HAP-1 (cell line): Measurements from ENCODE around the gene CTIF.
A peak's percentile ranks its signal among the peaks of the same experiment; 100 is the strongest.

ENCODE experiments used
- DNase-seq, 2 experiments: peaks; one replicate each; pipeline ENCODE4 v3.0.0-alpha.2; 2016 to 2020; ENCODE audit warnings: low spot score in 2 of 2
- H3K27me3 ChIP-seq: fragments of 250-450 bp; sonication (Bioruptor Pico); 2 replicates; pipeline ENCODE4 v1.5.1; 2020; ENCODE audit warnings: low read depth, mild to moderate bottlenecking, moderate library complexity
- H3K36me3 ChIP-seq: fragments of 250-450 bp; sonication (Bioruptor Pico); replicated peaks from 2 replicates; pipeline ENCODE4 v1.5.1; 2020; ENCODE audit warnings: mild to moderate bottlenecking
- H3K4me1 ChIP-seq: fragments of 250-450 bp; sonication (Bioruptor Pico); 2 replicates; pipeline ENCODE4 v1.5.1; 2020; ENCODE audit warnings: mild to moderate bottlenecking
- H3K4me3 ChIP-seq: fragments of 250-450 bp; sonication (Bioruptor Pico); 2 replicates; pipeline ENCODE4 v1.5.1; 2020; ENCODE audit warnings: mild to moderate bottlenecking, moderate library complexity
- H3K9me3 ChIP-seq: fragments of 250-450 bp; sonication (Bioruptor Pico); 2 replicates; pipeline ENCODE4 v1.5.1; 2020; ENCODE audit warnings: mild to moderate bottlenecking, moderate library complexity
- in situ Hi-C: fragments of 300-500 bp; cut with MboI; formaldehyde crosslinking; loops from 3 replicates; pipeline ENCODE4 v1.14.3; 2020; ENCODE audit warnings: low sequenced_read_pairs, inconsistent platforms, mixed read lengths

Gene CTIF

DNA sequence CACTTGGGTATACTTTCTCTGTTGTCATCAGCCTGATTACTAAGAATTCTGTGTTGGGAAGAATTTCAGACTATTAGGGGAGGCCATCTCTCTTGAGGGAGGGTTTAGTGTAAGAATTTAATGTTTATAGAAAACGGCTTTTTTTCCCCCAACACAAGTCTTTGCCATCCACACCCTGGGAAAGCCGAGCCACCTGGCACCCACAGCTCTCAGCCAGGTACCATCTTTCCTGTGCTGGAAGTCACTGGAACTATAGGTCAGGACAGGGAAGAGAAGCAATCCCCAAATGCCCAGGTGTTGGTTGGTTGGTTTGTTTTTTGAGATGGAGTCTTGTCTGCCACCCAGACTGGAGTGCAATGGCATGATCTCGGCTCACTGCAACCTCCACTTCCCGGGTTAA, 256.9 kb downstream of the CTIF start:
- H3K4me3 ChIP-seq = no peak overlapping the region
- in situ Hi-C loops = loop anchor here (25.0 kb wide), 1 partner anchor 442 kb away; no protein-coding TSS in a partner anchor
- no peaks in the 10 kb centered on the region for H3K36me3 ChIP-seq
- no peak for DNase-seq
- no peaks in the 10 kb centered on the region for H3K4me1 ChIP-seq
- H3K9me3 ChIP-seq = no peaks in the 10 kb centered on the region
- H3K27me3 ChIP-seq = no peaks in the 10 kb centered on the region

GRCh38 chr18:48796491-48797205, 257.8 kb downstream of the CTIF start:
- H3K4me1 ChIP-seq = no peaks in the 10 kb centered on the region
- H3K4me3 ChIP-seq = no peak overlapping the region
- H3K9me3 ChIP-seq = no peaks in the 10 kb centered on the region
- no peaks in the 10 kb centered on the region for H3K27me3 ChIP-seq
- in situ Hi-C loops = loop anchor here (25.0 kb wide), 1 partner anchor 441 kb away; no protein-coding TSS in a partner anchor
- DNase-seq = no peak
- no peaks in the 10 kb centered on the region for H3K36me3 ChIP-seq

GRCh38 chr18:48797841-48798255, 259.0 kb downstream of the CTIF start:
- DNase-seq = no peak
- Histone ChIP-seq H3K4me1 (no peaks in the 10 kb centered on the region), H3K9me3 (no peaks in the 10 kb centered on the region), H3K4me3 (no peak overlapping the region), H3K27me3 (no peaks in the 10 kb centered on the region), H3K36me3 (no peaks in the 10 kb centered on the region)
- in situ Hi-C loops = loop anchor here (25.0 kb wide), 1 partner anchor 439 kb away; no protein-coding TSS in a partner anchor

DNA sequence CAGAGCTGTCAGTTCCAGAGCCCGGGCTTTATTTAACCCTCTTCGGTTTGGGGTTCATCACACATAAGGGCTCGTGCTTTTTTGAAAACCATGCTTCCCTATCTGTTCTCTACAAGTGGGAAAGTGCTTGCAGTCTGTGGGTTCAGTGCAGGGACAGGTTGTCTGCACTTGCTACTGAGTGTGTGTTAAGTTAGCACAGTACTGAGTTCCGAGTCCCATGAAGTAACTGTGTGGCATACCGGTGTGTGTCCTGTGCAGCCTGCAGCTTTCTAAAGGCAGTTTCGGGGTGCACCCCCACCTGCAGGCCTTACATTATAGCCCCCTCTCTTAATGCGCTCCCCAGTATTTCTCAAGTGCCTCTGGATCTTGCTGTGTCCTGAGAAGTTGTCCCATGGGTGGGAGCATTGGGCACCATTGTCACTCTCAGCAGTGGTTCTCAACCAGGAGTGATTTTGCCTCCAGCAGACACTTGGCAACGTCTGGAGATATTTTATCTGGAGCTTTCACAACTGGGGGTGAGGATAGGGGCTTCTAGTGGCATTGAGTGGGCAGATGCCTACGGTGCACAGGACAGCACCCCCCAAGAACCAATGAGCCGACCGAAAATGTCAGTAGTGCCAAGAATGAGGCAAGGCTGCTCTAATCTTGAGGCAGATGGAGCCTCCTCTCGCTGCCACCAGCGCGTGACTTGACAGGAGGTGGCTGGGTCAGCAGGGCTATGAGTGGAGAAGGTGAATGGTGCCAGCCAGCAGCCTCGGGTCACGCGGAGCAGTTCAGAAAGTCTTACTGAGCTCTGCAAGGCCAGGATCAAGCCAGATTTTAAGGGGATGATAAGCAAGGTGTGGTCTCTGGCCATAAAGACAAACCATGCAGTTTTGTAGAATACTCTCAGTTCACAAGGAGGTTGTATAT, 259.8 kb downstream of the CTIF start:
- Histone ChIP-seq H3K4me3 (no peak overlapping the region), H3K27me3 (no peaks in the 10 kb centered on the region), H3K4me1 (no peaks in the 10 kb centered on the region), H3K36me3 (no peaks in the 10 kb centered on the region; the same call in 1 of the 2 replicates), H3K9me3 (no peaks in the 10 kb centered on the region)
- in situ Hi-C loops = loop anchor here (25.0 kb wide), 1 partner anchor 439 kb away; no protein-coding TSS in a partner anchor
- DNase-seq = peak in 1 of 2 experiments; percentile 2

DNA sequence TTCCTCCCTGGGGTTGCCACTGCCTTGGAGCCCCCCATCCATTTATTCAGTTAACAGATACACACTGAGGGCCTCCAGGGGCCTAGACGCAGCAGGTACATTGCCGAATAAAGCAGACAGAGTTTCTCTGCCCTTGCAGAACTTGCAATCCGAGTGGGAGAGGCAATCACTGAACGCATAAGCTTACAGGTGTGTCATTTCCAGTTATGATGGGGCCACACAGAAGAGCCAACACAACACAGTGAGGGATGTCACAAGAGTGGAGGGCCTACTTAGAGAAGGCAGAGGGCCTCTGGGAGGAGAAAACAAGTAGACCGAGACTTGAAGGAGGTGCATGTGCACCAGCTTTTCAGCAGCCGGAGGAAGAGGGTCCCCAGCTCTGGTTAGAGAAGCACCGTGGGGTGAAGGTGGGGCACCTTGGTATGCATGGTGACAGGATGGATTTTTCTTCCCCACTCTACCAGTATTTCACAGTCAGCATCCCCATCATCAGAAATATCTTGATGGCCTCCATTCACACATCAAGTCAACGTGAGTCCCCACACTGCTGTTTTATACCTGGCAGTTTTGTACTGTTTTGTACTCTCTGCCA, 261.0 kb downstream of the CTIF start:
- in situ Hi-C loops = loop anchor here (25.0 kb wide), 1 partner anchor 437 kb away; no protein-coding TSS in a partner anchor
- no peak for DNase-seq
- Histone ChIP-seq H3K9me3 (no peaks in the 10 kb centered on the region), H3K4me3 (no peak overlapping the region), H3K36me3 (no peaks in the 10 kb centered on the region; the same call in 1 of the 2 replicates), H3K4me1 (no peaks in the 10 kb centered on the region), H3K27me3 (no peaks in the 10 kb centered on the region)

DNA sequence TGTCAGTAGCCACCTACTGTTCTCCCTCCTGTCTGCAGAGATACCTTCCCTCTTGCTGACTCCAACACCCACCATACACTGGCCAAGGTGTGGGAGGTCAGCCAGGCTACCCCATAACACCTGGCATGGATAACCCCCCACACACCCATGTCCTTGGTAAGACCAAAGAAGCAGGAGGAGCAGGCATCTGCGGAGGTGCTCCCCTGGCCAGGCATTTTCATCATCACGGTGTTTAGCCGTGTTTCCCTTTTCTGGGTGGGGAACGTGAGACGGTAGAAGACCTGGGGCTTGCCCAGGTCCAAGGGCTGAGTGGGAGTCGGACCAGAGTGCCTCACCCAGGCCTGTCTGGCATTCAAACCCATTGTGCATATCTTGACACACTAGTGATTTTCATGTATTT, 261.6 kb downstream of the CTIF start:
- no peaks in the 10 kb centered on the region; the same call in 1 of the 2 replicates for H3K36me3 ChIP-seq
- no peaks in the 10 kb centered on the region for H3K27me3 ChIP-seq
- H3K9me3 ChIP-seq = no peaks in the 10 kb centered on the region
- in situ Hi-C loops = no loop called here
- no peaks in the 10 kb centered on the region for H3K4me1 ChIP-seq
- no peak overlapping the region for H3K4me3 ChIP-seq
- DNase-seq = no peak

- H3K9me3 ChIP-seq = no peaks in the 10 kb centered on the region
- no peaks in the 10 kb centered on the region; the same call in 1 of the 2 replicates for H3K36me3 ChIP-seq
- in situ Hi-C loops = no loop called here
- no peak overlapping the region for H3K4me3 ChIP-seq
- no peaks in the 10 kb centered on the region for H3K27me3 ChIP-seq
- DNase-seq = no peak
- H3K4me1 ChIP-seq = no peaks in the 10 kb centered on the region
Measured at GRCh38 chr18:48800876-48801727, 262.3 kb downstream of the CTIF start.

GRCh38 chr18:48801728-48802542, 263.1 kb downstream of the CTIF start:
- Histone ChIP-seq H3K36me3 (no peaks in the 10 kb centered on the region; the same call in 1 of the 2 replicates), H3K4me3 (no peak overlapping the region), H3K9me3 (no peaks in the 10 kb centered on the region), H3K27me3 (no peaks in the 10 kb centered on the region), H3K4me1 (no peaks in the 10 kb centered on the region)
- DNase-seq = no peak
- in situ Hi-C loops = no loop called here

- no peaks in the 10 kb centered on the region for H3K4me1 ChIP-seq
- H3K4me3 ChIP-seq = no peak overlapping the region
- no peaks in the 10 kb centered on the region; the same call in 1 of the 2 replicates for H3K36me3 ChIP-seq
- no peak for DNase-seq
- no peaks in the 10 kb centered on the region for H3K27me3 ChIP-seq
- in situ Hi-C loops = no loop called here
- no peaks in the 10 kb centered on the region for H3K9me3 ChIP-seq
Measured at GRCh38 chr18:48802543-48803290, 263.9 kb downstream of the CTIF start.

DNA sequence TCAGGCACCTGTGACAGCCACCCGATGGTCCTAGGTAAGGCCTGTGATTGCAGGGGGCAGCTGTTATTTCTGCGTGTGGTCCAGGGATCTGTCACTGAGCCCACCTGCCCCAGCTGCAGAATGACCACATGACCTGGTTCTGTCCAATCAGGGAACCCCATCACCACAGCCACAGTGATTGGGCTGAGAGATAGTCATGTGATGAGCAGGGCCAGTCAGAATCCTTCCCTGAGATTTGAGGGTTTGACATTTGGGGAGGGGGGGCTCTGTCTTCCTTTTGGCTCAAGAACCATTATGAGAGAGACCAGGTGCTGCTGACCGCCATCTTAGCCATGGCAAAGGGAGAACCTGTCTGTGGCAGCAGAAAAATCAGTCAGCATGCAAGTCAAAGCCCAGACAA, 264.7 kb downstream of the CTIF start:
- no peak overlapping the region for H3K4me3 ChIP-seq
- H3K27me3 ChIP-seq = no peaks in the 10 kb centered on the region
- DNase-seq = no peak
- H3K9me3 ChIP-seq = no peaks in the 10 kb centered on the region
- no peaks in the 10 kb centered on the region for H3K4me1 ChIP-seq
- no peaks in the 10 kb centered on the region; the same call in 1 of the 2 replicates for H3K36me3 ChIP-seq
- in situ Hi-C loops = no loop called here

DNA sequence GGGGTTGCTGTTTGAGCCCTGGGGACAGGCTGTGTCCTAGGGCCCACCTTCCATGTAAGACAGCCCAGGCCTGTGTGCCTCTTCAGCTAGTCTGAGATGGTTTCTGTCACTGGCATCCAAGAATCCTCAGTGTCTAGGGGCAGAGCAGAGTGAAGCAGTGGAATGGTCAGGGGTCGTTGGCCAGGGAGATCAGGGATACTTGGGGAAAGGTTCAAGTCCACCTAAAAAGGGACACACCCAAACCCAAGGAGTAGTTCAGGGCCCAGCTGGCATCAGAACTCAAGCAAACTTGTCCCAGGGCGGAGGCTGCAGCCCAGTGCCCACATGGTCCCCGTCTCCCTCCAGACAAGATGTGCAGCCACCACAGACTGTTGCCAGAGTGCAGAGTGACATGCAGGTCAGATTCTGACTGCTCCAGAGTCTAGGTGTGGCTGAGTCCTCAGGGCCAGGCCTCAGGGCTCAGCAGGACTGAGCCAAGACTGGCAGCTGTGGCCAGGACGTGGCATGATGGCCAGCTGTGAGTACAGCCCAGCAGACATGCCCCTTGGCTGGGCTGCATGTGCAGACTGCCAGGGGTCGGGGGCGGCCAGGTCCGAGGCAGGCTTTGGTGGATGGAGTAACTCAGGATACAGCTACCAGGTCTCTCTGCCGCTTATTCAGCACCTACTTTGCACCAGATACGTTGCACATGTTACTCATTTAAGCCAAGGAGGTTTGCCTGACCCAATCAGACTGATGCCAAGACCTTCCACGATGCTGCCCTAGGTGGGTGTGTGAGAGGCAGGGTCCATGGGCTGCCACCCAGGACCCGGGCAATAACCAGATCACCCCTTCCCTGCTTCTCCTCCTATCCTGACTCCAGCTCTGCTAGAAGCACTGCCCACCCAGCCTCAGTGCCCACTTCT, 265.4 kb downstream of the CTIF start:
- H3K4me1 ChIP-seq = no peaks in the 10 kb centered on the region
- H3K27me3 ChIP-seq = no peaks in the 10 kb centered on the region
- no peak overlapping the region for H3K4me3 ChIP-seq
- no peaks in the 10 kb centered on the region; the same call in 1 of the 2 replicates for H3K36me3 ChIP-seq
- in situ Hi-C loops = no loop called here
- no peak for DNase-seq
- H3K9me3 ChIP-seq = no peaks in the 10 kb centered on the region
